ENCODE measurements around the gene DHX9. TPM values are rescaled to one million over a fixed set of nuclear protein-coding genes. Genes with fewer than 3 reads are reported as not detected.

Gene DHX9
- total RNA-seq, 1 experiment from 2014 or later, result 180 TPM

- TF ChIP-seq POLR2AphosphoS5 (IDR thresholded peaks at IDR 0.05; ENCODE audit: low read depth, low read length) (no peak), SIN3A (IDR thresholded peaks at IDR 0.05; ENCODE audit: borderline replicate concordance, insufficient read depth, low read depth, low read length) (no peak)
- TF ChIP-seq, protein P1, sequence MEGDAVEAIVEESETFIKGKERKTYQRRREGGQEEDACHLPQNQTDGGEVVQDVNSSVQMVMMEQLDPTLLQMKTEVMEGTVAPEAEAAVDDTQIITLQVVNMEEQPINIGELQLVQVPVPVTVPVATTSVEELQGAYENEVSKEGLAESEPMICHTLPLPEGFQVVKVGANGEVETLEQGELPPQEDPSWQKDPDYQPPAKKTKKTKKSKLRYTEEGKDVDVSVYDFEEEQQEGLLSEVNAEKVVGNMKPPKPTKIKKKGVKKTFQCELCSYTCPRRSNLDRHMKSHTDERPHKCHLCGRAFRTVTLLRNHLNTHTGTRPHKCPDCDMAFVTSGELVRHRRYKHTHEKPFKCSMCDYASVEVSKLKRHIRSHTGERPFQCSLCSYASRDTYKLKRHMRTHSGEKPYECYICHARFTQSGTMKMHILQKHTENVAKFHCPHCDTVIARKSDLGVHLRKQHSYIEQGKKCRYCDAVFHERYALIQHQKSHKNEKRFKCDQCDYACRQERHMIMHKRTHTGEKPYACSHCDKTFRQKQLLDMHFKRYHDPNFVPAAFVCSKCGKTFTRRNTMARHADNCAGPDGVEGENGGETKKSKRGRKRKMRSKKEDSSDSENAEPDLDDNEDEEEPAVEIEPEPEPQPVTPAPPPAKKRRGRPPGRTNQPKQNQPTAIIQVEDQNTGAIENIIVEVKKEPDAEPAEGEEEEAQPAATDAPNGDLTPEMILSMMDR (IDR thresholded peaks at IDR 0.05), result no peak
- BruUV-seq (replicated peaks), result no TSS peak
- H3K4me3 ChIP-seq (ENCODE audit: low read depth in 2 of 2, low read length in 2 of 2), result no peak overlapping the region
- in situ Hi-C loops (cut with HindIII; ENCODE audit: low pct_unique_long_range_greater_than_20kb, low sequenced_read_pairs), result no loop called here
- peaks cover 85% of the 10 kb centered on the region for H3K36me3 ChIP-seq (ENCODE audit: control insufficient read depth, insufficient read depth, low read length)
- no peaks in the 10 kb centered on the region for H3K27me3 ChIP-seq (ENCODE audit: control insufficient read depth, insufficient read depth, low read length)
- POLR2A ChIA-PET, result no interaction called here
- no peaks in the 10 kb centered on the region for H3K4me1 ChIP-seq (ENCODE audit: control insufficient read depth, insufficient read depth, low read length)
- H3K27ac ChIP-seq (ENCODE audit: low read length), result no peak overlapping the region
- no peak for DNase-seq (ENCODE audit: low read depth, low spot score)
- H3K9me3 ChIP-seq (ENCODE audit: control insufficient read depth, insufficient read depth, low read depth, low read length), result no peaks in the 10 kb centered on the region
- intact Hi-C loops (cut with micrococcal nuclease; ENCODE audit: unreplicated experiment), result no loop called here
- CTCF ChIA-PET, result no interaction called here
- no peak for ATAC-seq
These were observed 11.2 kb downstream of the DHX9 start for GRCh38 chr1:182850319-182850718.

DNA sequence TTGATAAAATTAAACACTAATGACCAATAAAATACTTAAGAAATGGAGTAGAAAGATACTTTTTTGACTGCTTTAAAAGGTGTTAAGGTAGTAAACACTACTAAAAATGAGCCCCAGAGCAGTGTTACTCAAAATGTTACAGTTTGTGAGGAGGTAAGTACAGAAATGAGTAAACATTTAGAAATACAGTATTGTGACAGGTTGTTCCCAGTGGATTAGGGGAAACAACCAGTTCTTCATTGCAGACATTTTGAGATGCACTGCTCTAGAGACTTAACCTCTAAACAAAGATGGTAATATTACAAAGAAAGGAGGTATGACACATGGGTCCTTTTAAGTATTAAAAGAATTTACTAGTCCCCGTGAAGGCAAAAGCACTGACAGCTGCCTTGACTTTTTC, 12.7 kb downstream of the DHX9 start:
- CTCF ChIA-PET, result no interaction called here
- POLR2A ChIA-PET, result no interaction called here
- no TSS peak for BruUV-seq (replicated peaks)
- Histone ChIP-seq H3K27me3 (ENCODE audit: control insufficient read depth, insufficient read depth, low read length) (no peaks in the 10 kb centered on the region), H3K9me3 (ENCODE audit: control insufficient read depth, insufficient read depth, low read depth, low read length) (no peaks in the 10 kb centered on the region), H3K4me1 (ENCODE audit: control insufficient read depth, insufficient read depth, low read length) (no peaks in the 10 kb centered on the region), H3K36me3 (ENCODE audit: control insufficient read depth, insufficient read depth, low read length) (peaks cover 88% of the 10 kb centered on the region), H3K27ac (ENCODE audit: low read length) (no peak overlapping the region), H3K4me3 (ENCODE audit: low read depth in 2 of 2, low read length in 2 of 2) (no peak overlapping the region)
- no peak for ATAC-seq
- TF ChIP-seq TCF7L2 (IDR thresholded peaks at IDR 0.05; ENCODE audit: low read depth, low read length) (no peak), POLR2AphosphoS5 (IDR thresholded peaks at IDR 0.05; ENCODE audit: low read depth, low read length) (no peak), SIN3A (IDR thresholded peaks at IDR 0.05; ENCODE audit: borderline replicate concordance, insufficient read depth, low read depth, low read length) (no peak)
- TF ChIP-seq, protein P2, sequence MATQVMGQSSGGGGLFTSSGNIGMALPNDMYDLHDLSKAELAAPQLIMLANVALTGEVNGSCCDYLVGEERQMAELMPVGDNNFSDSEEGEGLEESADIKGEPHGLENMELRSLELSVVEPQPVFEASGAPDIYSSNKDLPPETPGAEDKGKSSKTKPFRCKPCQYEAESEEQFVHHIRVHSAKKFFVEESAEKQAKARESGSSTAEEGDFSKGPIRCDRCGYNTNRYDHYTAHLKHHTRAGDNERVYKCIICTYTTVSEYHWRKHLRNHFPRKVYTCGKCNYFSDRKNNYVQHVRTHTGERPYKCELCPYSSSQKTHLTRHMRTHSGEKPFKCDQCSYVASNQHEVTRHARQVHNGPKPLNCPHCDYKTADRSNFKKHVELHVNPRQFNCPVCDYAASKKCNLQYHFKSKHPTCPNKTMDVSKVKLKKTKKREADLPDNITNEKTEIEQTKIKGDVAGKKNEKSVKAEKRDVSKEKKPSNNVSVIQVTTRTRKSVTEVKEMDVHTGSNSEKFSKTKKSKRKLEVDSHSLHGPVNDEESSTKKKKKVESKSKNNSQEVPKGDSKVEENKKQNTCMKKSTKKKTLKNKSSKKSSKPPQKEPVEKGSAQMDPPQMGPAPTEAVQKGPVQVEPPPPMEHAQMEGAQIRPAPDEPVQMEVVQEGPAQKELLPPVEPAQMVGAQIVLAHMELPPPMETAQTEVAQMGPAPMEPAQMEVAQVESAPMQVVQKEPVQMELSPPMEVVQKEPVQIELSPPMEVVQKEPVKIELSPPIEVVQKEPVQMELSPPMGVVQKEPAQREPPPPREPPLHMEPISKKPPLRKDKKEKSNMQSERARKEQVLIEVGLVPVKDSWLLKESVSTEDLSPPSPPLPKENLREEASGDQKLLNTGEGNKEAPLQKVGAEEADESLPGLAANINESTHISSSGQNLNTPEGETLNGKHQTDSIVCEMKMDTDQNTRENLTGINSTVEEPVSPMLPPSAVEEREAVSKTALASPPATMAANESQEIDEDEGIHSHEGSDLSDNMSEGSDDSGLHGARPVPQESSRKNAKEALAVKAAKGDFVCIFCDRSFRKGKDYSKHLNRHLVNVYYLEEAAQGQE (IDR thresholded peaks at IDR 0.05; ENCODE audit: insufficient read depth in 1 of 2, low read depth in 2 of 2, low read length in 1 of 2), result no peak
- intact Hi-C loops (cut with micrococcal nuclease; ENCODE audit: unreplicated experiment), result no loop called here
- no peak for DNase-seq (ENCODE audit: low read depth, low spot score)
- in situ Hi-C loops (cut with HindIII; ENCODE audit: low pct_unique_long_range_greater_than_20kb, low sequenced_read_pairs), result no loop called here

DNA sequence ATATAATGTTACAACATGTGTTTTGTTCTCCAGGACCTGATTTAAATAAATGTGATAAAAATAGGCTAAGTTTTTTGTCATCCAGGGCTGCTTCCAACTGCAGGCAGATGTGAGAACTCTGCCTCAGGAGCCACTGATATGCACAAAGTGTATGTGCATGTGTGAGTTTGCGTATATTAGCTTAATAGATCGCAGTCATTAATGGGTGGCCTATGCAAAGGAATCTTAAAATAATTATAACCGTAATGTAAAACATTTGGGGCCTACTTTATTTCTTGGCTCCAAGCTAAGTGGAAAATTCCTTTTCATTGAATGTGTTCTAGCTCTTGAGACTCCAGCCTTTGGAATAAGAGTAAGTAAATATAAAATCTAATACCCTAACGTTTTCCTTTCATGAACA, 16.8 kb downstream of the DHX9 start:
- in situ Hi-C loops (cut with HindIII; ENCODE audit: low pct_unique_long_range_greater_than_20kb, low sequenced_read_pairs) (no loop called here), intact Hi-C loops (cut with micrococcal nuclease; ENCODE audit: unreplicated experiment) (no loop called here)
- Histone ChIP-seq H3K4me1 (ENCODE audit: control insufficient read depth, insufficient read depth, low read length) (no peaks in the 10 kb centered on the region), H3K36me3 (ENCODE audit: control insufficient read depth, insufficient read depth, low read length) (peaks cover 92% of the 10 kb centered on the region), H3K27ac (ENCODE audit: low read length) (no peak overlapping the region), H3K9me3 (ENCODE audit: control insufficient read depth, insufficient read depth, low read depth, low read length) (no peaks in the 10 kb centered on the region), H3K27me3 (ENCODE audit: control insufficient read depth, insufficient read depth, low read length) (no peaks in the 10 kb centered on the region), H3K4me3 (ENCODE audit: low read depth in 2 of 2, low read length in 2 of 2) (no peak overlapping the region)
- ATAC-seq (no peak), DNase-seq (ENCODE audit: low read depth, low spot score) (no peak)
- TF ChIP-seq, protein P1 (IDR thresholded peaks at IDR 0.05), result no peak
- TF ChIP-seq SIN3A (IDR thresholded peaks at IDR 0.05; ENCODE audit: borderline replicate concordance, insufficient read depth, low read depth, low read length) (no peak), TCF7L2 (IDR thresholded peaks at IDR 0.05; ENCODE audit: low read depth, low read length) (no peak), POLR2AphosphoS5 (IDR thresholded peaks at IDR 0.05; ENCODE audit: low read depth, low read length) (no peak)
- TF ChIP-seq, protein P2 (IDR thresholded peaks at IDR 0.05; ENCODE audit: insufficient read depth in 1 of 2, low read depth in 2 of 2, low read length in 1 of 2), result no peak
- CTCF ChIA-PET, result no interaction called here
- BruUV-seq (replicated peaks), result no TSS peak
- POLR2A ChIA-PET, result no interaction called here

Data from Panc1 (cell line).